A673 (cell line): ENCODE measurements around the gene ORAI3. TPM values are rescaled to one million over a fixed set of nuclear protein-coding genes. Genes with fewer than 3 reads are reported as not detected.
A peak's percentile ranks its signal among the peaks of the same experiment; 100 is the strongest.

Experiments used
- BruUV-seq: library from RNA; stranded (reverse); fragments of 400-500 nt; replicated peaks from 2 replicates; lab custom pipeline; 2021; lab: Mats Ljungman, UMichigan
- CTCF ChIA-PET: fragments of 300-600 bp; sonication (Branson Sonifier 250); formaldehyde crosslinking; loops from one replicate; lab custom pipeline; 2022; ENCODE audit warnings: antibody characterized with exemption; lab: Charles Lee
- POLR2A ChIA-PET: fragments of 300-600 bp; sonication (Branson Sonifier 250); formaldehyde crosslinking; loops from one replicate; lab custom pipeline; 2022; ENCODE audit warnings: antibody characterized with exemption; ENCODE audit not compliant: low non-redundant PET; lab: Charles Lee
- DNase-seq: peaks from one replicate; pipeline ENCODE4 v3.0.0-alpha.2; 2015; ENCODE audit warnings: low spot score
- H3K27ac ChIP-seq: fragments of 200-600 bp; sonication (generic); 2 replicates; pipeline ENCODE4 v1.5.1; 2016; ENCODE audit warnings: mixed run types, low read depth, mild to moderate bottlenecking, mixed read lengths, antibody characterized with exemption, low read length; ENCODE audit not compliant: poor library complexity, severe bottlenecking
- H3K27me3 ChIP-seq: fragments of 200-600 bp; sonication (generic); replicated peaks from 2 replicates; pipeline ENCODE4 v1.6.1; 2017; ENCODE audit warnings: mixed run types, low read depth, mild to moderate bottlenecking, mixed read lengths, antibody characterized with exemption, low read length; ENCODE audit not compliant: insufficient read depth, poor library complexity
- H3K36me3 ChIP-seq: fragments of 200-600 bp; sonication (generic); 2 replicates; pipeline ENCODE4 v1.6.1; 2016; ENCODE audit warnings: mixed run types, mild to moderate bottlenecking, mixed read lengths, antibody characterized with exemption, low read length; ENCODE audit not compliant: insufficient read depth, poor library complexity, severe bottlenecking
- H3K4me1 ChIP-seq: fragments of 200-600 bp; sonication (generic); 2 replicates; pipeline ENCODE4 v1.6.1; 2017; ENCODE audit warnings: mixed run types, mild to moderate bottlenecking, mixed read lengths, antibody characterized with exemption, low read length; ENCODE audit not compliant: insufficient read depth, poor library complexity, severe bottlenecking
- H3K4me3 ChIP-seq: fragments of 200-600 bp; sonication (generic); 2 replicates; pipeline ENCODE4 v1.5.1; 2016; ENCODE audit warnings: low read depth, mixed run types, mild to moderate bottlenecking, mixed read lengths, low read length; ENCODE audit not compliant: poor library complexity, severe bottlenecking
- H3K9me3 ChIP-seq: fragments of 200-600 bp; sonication (generic); 2 replicates; pipeline ENCODE4 v1.6.1; 2016; ENCODE audit warnings: mixed run types, low read depth, mild to moderate bottlenecking, mixed read lengths, antibody characterized with exemption, low read length; ENCODE audit not compliant: poor library complexity, severe bottlenecking
- EZH2 ChIP-seq: fragments of 200-600 bp; sonication (generic); IDR thresholded peaks from 2 replicates; pipeline ENCODE4 v1.6.1; 2017; ENCODE audit warnings: borderline replicate concordance, low read depth, mild to moderate bottlenecking, mixed read lengths, antibody characterized with exemption, low read length; ENCODE audit not compliant: poor library complexity, severe bottlenecking
- intact Hi-C: fragments of 100-400 bp; cut with micrococcal nuclease; formaldehyde crosslinking; loops from one replicate; pipeline ENCODE4 v1.10.0; 2022; ENCODE audit not compliant: unreplicated experiment
- total RNA-seq: library from RNA; stranded (reverse); gene quantifications from 2 replicates; pipeline ENCODE4 v1.2.3, GENCODE V29; 2021
- TF ChIP-seq, protein P1 (sequence below): fragments of 300-800, 200-600 bp; sonication (generic); conservative IDR thresholded peaks from 2 replicates; pipeline ENCODE4 v1.5.1; 2017; ENCODE audit warnings: low read depth, mild to moderate bottlenecking, antibody characterized with exemption, low read length, moderate library complexity, mixed read lengths

Gene ORAI3
- total RNA-seq, 1 experiment from 2014 or later, result 2.1 TPM

DNA sequence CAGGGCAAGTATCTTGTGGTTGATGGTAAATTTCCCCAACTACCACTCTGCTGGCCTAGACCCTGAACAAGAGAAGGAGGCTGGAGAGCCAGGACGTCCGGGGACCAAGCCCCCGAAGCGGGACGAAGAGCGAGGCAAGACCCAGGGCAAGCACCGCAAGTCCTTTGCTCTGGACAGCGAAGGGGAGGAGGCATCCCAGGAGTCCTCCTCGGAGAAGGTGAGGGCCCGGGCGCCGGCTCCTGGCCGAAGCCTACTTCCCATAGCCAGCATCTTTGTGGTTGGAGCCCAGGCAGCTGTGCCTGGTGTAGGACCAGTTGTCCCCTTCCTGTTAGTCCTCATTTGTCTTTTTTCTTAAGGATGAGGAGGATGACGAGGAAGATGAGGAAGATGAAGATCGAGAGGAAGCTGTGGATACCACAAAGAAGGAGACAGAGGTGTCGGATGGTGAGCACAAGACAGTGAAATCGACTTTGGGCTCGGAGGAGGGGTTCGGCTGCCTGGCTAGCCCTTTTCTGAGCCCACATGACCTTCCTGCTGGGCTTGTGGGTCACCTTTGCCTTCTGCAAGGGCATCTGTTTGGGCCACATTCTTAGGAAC, 20.5 kb downstream of the ORAI3 start:
- BruUV-seq, result no TSS peak

DNA sequence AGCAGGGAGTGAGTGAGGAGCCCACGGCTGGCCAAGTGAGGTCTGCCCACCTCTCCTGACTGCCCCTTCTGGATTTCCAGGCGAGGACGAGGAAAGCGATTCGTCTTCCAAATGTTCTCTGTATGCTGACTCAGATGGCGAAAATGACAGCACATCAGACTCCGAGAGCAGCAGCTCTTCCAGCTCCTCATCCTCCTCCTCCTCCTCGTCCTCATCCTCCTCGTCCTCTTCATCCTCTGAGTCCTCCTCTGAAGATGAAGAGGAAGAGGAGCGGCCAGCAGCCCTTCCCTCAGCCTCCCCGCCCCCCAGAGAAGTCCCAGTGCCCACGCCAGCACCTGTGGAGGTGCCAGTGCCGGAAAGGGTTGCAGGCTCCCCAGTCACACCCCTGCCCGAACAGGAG, 22.4 kb downstream of the ORAI3 start:
- H3K36me3 ChIP-seq, result peaks cover 63% of the 10 kb centered on the region
- intact Hi-C loops, result no loop called here
- no peaks in the 10 kb centered on the region for H3K9me3 ChIP-seq
- no peaks in the 10 kb centered on the region for H3K27me3 ChIP-seq
- POLR2A ChIA-PET, result no interaction called here
- CTCF ChIA-PET, result no interaction called here
- no peak overlapping the region for H3K27ac ChIP-seq
- TF ChIP-seq, protein P1, sequence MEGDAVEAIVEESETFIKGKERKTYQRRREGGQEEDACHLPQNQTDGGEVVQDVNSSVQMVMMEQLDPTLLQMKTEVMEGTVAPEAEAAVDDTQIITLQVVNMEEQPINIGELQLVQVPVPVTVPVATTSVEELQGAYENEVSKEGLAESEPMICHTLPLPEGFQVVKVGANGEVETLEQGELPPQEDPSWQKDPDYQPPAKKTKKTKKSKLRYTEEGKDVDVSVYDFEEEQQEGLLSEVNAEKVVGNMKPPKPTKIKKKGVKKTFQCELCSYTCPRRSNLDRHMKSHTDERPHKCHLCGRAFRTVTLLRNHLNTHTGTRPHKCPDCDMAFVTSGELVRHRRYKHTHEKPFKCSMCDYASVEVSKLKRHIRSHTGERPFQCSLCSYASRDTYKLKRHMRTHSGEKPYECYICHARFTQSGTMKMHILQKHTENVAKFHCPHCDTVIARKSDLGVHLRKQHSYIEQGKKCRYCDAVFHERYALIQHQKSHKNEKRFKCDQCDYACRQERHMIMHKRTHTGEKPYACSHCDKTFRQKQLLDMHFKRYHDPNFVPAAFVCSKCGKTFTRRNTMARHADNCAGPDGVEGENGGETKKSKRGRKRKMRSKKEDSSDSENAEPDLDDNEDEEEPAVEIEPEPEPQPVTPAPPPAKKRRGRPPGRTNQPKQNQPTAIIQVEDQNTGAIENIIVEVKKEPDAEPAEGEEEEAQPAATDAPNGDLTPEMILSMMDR, result no peak
- no peak for TF ChIP-seq EZH2
- no TSS peak for BruUV-seq
- DNase-seq, result no peak
- no peaks in the 10 kb centered on the region for H3K4me1 ChIP-seq
- no peak overlapping the region for H3K4me3 ChIP-seq

More for the DNA sequence above, 20.5 kb downstream of the ORAI3 start:
- DNase-seq, result no peak
- no peaks in the 10 kb centered on the region for H3K4me1 ChIP-seq
- H3K4me3 ChIP-seq, result no peak overlapping the region
- no peak for TF ChIP-seq EZH2
- TF ChIP-seq, protein P1, result no peak
- ChIA-PET POLR2A (interaction anchor here (0.6 kb wide), 1 partner anchor 167 kb away, joined by 3 read pairs; no protein-coding TSS in a partner anchor), CTCF (no interaction called here)
- H3K9me3 ChIP-seq, result no peaks in the 10 kb centered on the region
- H3K36me3 ChIP-seq, result peaks cover 73% of the 10 kb centered on the region
- intact Hi-C loops, result no loop called here
- no peaks in the 10 kb centered on the region for H3K27me3 ChIP-seq
- H3K27ac ChIP-seq, result no peak overlapping the region

DNA sequence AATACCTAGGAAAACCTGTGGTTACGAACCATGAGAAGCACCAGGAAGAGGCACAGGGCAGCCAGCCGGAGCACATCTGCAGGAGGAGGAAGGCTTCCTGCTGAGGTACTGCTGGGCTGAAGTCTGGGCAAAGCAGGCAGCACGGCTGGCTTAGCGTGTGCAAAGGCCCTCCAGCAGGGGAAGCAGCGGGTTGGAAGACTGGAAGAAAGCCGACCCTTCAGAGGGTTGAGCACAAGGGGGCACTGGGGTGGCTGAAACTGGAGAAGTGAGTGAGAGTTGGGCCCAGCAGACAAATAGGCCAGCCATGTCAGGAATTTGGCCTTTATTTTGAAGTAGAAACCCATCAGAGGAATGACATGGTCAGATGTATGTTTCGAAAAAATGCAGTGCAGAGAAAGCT, 24.0 kb downstream of the ORAI3 start:
- no TSS peak for BruUV-seq
- H3K9me3 ChIP-seq, result no peaks in the 10 kb centered on the region
- intact Hi-C loops, result no loop called here
- DNase-seq, result peak; percentile 45
- ChIA-PET POLR2A (no interaction called here), CTCF (no interaction called here)
- H3K4me1 ChIP-seq, result no peaks in the 10 kb centered on the region
- H3K27ac ChIP-seq, result no peak overlapping the region
- no peak overlapping the region for H3K4me3 ChIP-seq
- TF ChIP-seq, protein P1, result no peak
- TF ChIP-seq EZH2, result no peak
- peaks cover 54% of the 10 kb centered on the region for H3K36me3 ChIP-seq
- no peaks in the 10 kb centered on the region for H3K27me3 ChIP-seq
